H1 (cell line): ENCODE data around the gene SHROOM2.

Source experiments
- ASH2L ChIP-seq: fragments of 200-600, 300-600 bp; sonication (generic); IDR thresholded peaks from one replicate; pipeline ENCODE4 v1.7.1; 2017; ENCODE audit warnings: low read length
- BACH1 ChIP-seq: IDR thresholded peaks from 2 replicates; pipeline ENCODE4 v1.6.1; 2012; ENCODE audit warnings: low read length, improper control_type of control experiment
- CEBPB ChIP-seq: IDR thresholded peaks from 2 replicates; pipeline ENCODE4 v1.6.1; 2012; ENCODE audit warnings: low read depth, low read length
- EP300 ChIP-seq, 2 experiments: IDR thresholded peaks; 1 replicate in 1 of 2; 2 replicates in 1 of 2; pipeline ENCODE4 v1.6.1; 2011 to 2012; ENCODE audit warnings: low read depth in 2 of 2, low read length in 2 of 2, mild to moderate bottlenecking in 2 of 2, borderline replicate concordance in 1 of 2, inconsistent platforms in 1 of 2, moderate library complexity in 1 of 2
- EZH2 ChIP-seq: fragments of 200-600 bp; sonication (generic); IDR thresholded peaks from 2 replicates; pipeline ENCODE4 v1.7.1; 2012; ENCODE audit warnings: low read depth, mild to moderate bottlenecking, moderate library complexity, low read length, inconsistent platforms; ENCODE audit not compliant: severe bottlenecking
- POLR2A ChIP-seq, 2 experiments: IDR thresholded peaks; 1 replicate in 1 of 2; 2 replicates in 1 of 2; pipeline ENCODE4 v1.6.1; 2011; ENCODE audit warnings: low read depth in 2 of 2, low read length in 2 of 2, mild to moderate bottlenecking in 2 of 2; ENCODE audit errors: control extremely low read depth in 1 of 2
- POLR2AphosphoS5 ChIP-seq: IDR thresholded peaks from 2 replicates; pipeline ENCODE4 v1.6.1; 2011; ENCODE audit warnings: low read depth, low read length
- RNF2 ChIP-seq: fragments of 200-900, 300-1000 bp; sonication (generic); IDR thresholded peaks from 2 replicates; pipeline ENCODE4 v1.7.1; 2016; ENCODE audit warnings: borderline replicate concordance, low read depth, mild to moderate bottlenecking, antibody characterized with exemption, low read length; ENCODE audit not compliant: poor library complexity, severe bottlenecking; ENCODE audit errors: missing control alignments
- RXRA ChIP-seq: IDR thresholded peaks from 2 replicates; pipeline ENCODE4 v1.6.1; 2011; ENCODE audit warnings: low read depth, mild to moderate bottlenecking, low read length, moderate library complexity; ENCODE audit not compliant: insufficient read depth
- SP1 ChIP-seq: IDR thresholded peaks from 2 replicates; pipeline ENCODE4 v1.6.1; 2011; ENCODE audit warnings: low read depth, low read length
- SP2 ChIP-seq: IDR thresholded peaks from 2 replicates; pipeline ENCODE4 v1.6.1; 2012; ENCODE audit warnings: mild to moderate bottlenecking, low read length, inconsistent platforms
- SUZ12 ChIP-seq: fragments of 200-600 bp; sonication (generic); IDR thresholded peaks from 2 replicates; pipeline ENCODE4 v1.6.1; 2012; ENCODE audit warnings: mild to moderate bottlenecking, inconsistent platforms, low read length, moderate library complexity, mixed read lengths
- TF ChIP-seq, protein P1 (sequence below), 3 experiments: IDR thresholded peaks; 1 replicate in 2 of 3; 2 replicates in 1 of 3; pipeline versions ENCODE4 v1.5.1 to v1.6.1; 2011; ENCODE audit warnings: low read length in 3 of 3, mild to moderate bottlenecking in 3 of 3, inconsistent platforms in 2 of 3, low read depth in 1 of 3, moderate library complexity in 1 of 3; ENCODE audit not compliant: insufficient read depth in 1 of 3; ENCODE audit errors: control extremely low read depth in 1 of 3

DNA sequence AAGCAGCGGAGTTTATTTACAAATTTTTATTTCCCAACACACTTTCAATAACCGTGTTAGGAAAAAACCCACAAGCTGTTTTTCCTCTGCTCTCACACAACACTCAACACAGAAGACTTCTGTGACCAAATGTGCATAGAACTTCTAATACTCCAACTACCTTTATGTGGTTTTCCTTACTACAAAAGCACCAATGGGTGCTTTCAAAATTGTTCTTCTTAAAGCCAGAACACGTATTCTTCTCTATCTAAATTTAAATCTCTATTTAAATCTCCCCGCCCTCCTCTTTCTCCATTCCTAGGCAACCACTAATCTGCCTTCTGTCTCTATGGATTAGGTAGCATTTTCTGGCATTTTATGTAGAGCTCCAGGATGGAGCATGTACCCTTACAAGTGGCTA lies 90.0 kb downstream of the SHROOM2 start:
- no peak for TF ChIP-seq CEBPB
- TF ChIP-seq, protein P1, sequence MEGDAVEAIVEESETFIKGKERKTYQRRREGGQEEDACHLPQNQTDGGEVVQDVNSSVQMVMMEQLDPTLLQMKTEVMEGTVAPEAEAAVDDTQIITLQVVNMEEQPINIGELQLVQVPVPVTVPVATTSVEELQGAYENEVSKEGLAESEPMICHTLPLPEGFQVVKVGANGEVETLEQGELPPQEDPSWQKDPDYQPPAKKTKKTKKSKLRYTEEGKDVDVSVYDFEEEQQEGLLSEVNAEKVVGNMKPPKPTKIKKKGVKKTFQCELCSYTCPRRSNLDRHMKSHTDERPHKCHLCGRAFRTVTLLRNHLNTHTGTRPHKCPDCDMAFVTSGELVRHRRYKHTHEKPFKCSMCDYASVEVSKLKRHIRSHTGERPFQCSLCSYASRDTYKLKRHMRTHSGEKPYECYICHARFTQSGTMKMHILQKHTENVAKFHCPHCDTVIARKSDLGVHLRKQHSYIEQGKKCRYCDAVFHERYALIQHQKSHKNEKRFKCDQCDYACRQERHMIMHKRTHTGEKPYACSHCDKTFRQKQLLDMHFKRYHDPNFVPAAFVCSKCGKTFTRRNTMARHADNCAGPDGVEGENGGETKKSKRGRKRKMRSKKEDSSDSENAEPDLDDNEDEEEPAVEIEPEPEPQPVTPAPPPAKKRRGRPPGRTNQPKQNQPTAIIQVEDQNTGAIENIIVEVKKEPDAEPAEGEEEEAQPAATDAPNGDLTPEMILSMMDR (IDR thresholded peaks at IDR 0.05; ENCODE audit: control extremely low read depth in 1 of 3, insufficient read depth in 1 of 3, low read depth in 1 of 3, low read length in 3 of 3), result no peak
- TF ChIP-seq SUZ12, result no peak
- TF ChIP-seq POLR2A (IDR thresholded peaks at IDR 0.05; ENCODE audit: control extremely low read depth in 1 of 2, low read depth in 2 of 2, low read length in 2 of 2), result no peak
- TF ChIP-seq RXRA, result no peak
- TF ChIP-seq EP300 (IDR thresholded peaks at IDR 0.05; ENCODE audit: borderline replicate concordance in 1 of 2, low read depth in 2 of 2, low read length in 2 of 2), result no peak
- TF ChIP-seq SP2, result no peak
- TF ChIP-seq EZH2, result no peak
- no peak for TF ChIP-seq SP1
- TF ChIP-seq POLR2AphosphoS5, result no peak
- TF ChIP-seq BACH1, result no peak
- TF ChIP-seq RNF2, result no peak
- no peak for TF ChIP-seq ASH2L
